ENCODE data around the gene STEAP2. TPM values are rescaled to one million over a fixed set of nuclear protein-coding genes. Genes with fewer than 3 reads are reported as not detected.

STEAP2 gene
- total RNA-seq, 2 experiments from 2014 or later = not detected

DNA sequence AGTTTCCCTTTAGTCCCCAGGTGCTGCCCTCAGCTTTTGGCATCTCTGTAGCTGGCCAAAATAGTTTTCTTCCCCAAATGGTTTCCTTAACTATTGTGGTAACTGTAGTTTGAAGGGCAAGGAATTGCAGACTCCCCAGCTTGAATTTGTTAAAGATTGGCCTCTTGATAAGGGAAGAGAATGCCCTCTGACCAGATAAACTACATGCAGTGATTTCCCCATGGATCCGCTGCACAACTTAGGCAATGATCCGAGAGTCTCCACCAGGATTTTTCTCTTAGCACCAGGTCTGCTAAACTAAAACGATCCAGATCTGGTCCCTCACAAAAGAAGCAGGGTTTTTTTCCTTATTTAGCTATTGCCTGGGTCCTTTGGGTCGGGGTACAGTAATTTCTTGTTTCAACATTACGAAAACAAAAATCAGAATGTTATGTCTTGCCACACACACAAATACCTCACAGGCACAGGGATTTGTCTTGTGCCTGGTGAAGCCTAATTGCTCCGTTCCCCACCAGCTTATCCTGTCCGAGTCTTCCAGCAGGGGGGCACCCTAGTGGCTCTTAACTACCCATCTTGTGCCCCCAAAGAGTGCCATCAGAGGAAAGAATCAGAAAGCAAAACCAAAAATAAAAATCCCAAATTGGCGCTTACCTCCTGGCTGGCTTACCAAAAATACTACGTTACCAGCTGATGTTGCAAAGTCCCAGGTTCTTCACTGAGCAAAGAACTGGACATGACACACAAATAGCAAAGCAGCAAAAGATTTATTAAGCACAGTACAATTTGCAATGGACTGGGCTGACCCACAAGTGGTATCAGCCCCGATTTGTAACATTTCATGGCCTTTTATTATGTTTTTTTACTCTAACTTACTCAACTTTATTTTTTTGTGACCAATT is 16.4 kb upstream of the STEAP2 start:
- ChIA-PET POLR2A (interaction anchor here (0.9 to 1.0 kb wide), 2 partner anchors 12 to 22 kb away, joined by 3 read pairs; no protein-coding TSS in a partner anchor), CTCF (ENCODE audit: unreplicated experiment) (no interaction called here)
- no TSS peak for BruUV-seq (replicated peaks)
- Histone ChIP-seq H3K9me2 (ENCODE audit: insufficient read depth, low read length) (no peaks in the 10 kb centered on the region), H4K20me1 (ENCODE audit: insufficient read depth, low read length) (no peaks in the 10 kb centered on the region; the same call in 1 of the 2 replicates), H3K36me3 (ENCODE audit: insufficient read depth, low read length) (no peaks in the 10 kb centered on the region), H3K4me1 (ENCODE audit: insufficient read depth, low read length, poor library complexity, severe bottlenecking) (no peaks in the 10 kb centered on the region), H3K27ac (ENCODE audit: low read depth, low read length, poor library complexity, severe bottlenecking) (no peak overlapping the region), H2AFZ (ENCODE audit: low read length) (no peak overlapping the region), H3K79me2 (ENCODE audit: insufficient read depth, low read depth, low read length) (no peaks in the 10 kb centered on the region), H3K4me2 (ENCODE audit: low read length) (no peak overlapping the region), H3K9me3 (ENCODE audit: low read length) (no peaks in the 10 kb centered on the region), H3K4me3 (ENCODE audit: low read depth, low read length, poor library complexity, severe bottlenecking) (no peak overlapping the region)
- TF ChIP-seq, protein P1, sequence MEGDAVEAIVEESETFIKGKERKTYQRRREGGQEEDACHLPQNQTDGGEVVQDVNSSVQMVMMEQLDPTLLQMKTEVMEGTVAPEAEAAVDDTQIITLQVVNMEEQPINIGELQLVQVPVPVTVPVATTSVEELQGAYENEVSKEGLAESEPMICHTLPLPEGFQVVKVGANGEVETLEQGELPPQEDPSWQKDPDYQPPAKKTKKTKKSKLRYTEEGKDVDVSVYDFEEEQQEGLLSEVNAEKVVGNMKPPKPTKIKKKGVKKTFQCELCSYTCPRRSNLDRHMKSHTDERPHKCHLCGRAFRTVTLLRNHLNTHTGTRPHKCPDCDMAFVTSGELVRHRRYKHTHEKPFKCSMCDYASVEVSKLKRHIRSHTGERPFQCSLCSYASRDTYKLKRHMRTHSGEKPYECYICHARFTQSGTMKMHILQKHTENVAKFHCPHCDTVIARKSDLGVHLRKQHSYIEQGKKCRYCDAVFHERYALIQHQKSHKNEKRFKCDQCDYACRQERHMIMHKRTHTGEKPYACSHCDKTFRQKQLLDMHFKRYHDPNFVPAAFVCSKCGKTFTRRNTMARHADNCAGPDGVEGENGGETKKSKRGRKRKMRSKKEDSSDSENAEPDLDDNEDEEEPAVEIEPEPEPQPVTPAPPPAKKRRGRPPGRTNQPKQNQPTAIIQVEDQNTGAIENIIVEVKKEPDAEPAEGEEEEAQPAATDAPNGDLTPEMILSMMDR (conservative IDR thresholded peaks at IDR 0.05; ENCODE audit: low read length) = no peak
- TF ChIP-seq EZH2phosphoT487 (IDR thresholded peaks at IDR 0.05; ENCODE audit: borderline replicate concordance, low read depth, low read length) = no peak
- DNase-seq (ENCODE audit: low spot score) = no peak
- intact Hi-C loops (cut with micrococcal nuclease; ENCODE audit: unreplicated experiment) = no loop called here

DNA sequence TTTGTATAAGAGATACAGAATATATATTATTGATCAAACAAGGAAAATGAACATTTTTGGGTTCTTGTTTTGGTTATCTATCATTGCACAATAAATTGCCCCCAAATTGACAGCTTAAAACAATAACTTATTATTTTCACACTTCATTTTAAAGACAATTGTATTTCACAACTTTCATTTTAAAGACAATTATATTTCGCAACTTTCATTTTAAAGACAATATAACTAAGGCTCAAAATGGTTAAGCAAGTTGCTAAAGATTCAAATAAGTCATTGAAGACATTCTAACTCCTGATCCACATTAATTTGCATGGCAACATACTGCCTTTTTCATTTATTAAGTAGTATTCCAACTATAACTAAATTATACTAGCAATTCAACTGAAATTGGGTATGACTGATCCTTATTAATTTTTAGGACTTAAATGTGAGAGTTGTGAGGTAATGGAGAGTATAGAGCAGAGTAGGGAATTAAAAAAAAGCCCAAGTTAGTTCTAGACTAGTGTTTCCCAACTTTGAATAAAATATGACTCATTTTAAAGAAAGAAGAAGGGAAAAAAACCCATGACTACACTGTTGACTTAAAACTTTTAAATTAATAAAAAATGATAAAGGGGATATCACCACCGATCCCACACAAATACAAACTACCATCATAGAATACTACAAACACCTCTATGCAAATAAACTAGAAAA is 9.9 kb upstream of the STEAP2 start:
- Histone ChIP-seq H3K36me3 (ENCODE audit: insufficient read depth, low read length) (no peaks in the 10 kb centered on the region), H3K4me2 (ENCODE audit: low read length) (no peak overlapping the region), H2AFZ (ENCODE audit: low read length) (no peak overlapping the region), H3K4me3 (ENCODE audit: low read depth, low read length, poor library complexity, severe bottlenecking) (no peak overlapping the region), H3K79me2 (ENCODE audit: insufficient read depth, low read depth, low read length) (no peaks in the 10 kb centered on the region), H4K20me1 (ENCODE audit: insufficient read depth, low read length) (no peaks in the 10 kb centered on the region; the same call in 1 of the 2 replicates), H3K27ac (ENCODE audit: low read depth, low read length, poor library complexity, severe bottlenecking) (no peak overlapping the region), H3K4me1 (ENCODE audit: insufficient read depth, low read length, poor library complexity, severe bottlenecking) (no peaks in the 10 kb centered on the region), H3K9me2 (ENCODE audit: insufficient read depth, low read length) (no peaks in the 10 kb centered on the region), H3K9me3 (ENCODE audit: low read length) (no peaks in the 10 kb centered on the region)
- CTCF ChIA-PET (ENCODE audit: unreplicated experiment) = no interaction called here
- TF ChIP-seq, protein P1 (conservative IDR thresholded peaks at IDR 0.05; ENCODE audit: low read length) = no peak
- TF ChIP-seq EZH2phosphoT487 (IDR thresholded peaks at IDR 0.05; ENCODE audit: borderline replicate concordance, low read depth, low read length) = no peak
- intact Hi-C loops (cut with micrococcal nuclease; ENCODE audit: unreplicated experiment) = no loop called here
- no TSS peak for BruUV-seq (replicated peaks)
- POLR2A ChIA-PET = interaction anchor here (0.7 kb wide), 1 partner anchor 1242 kb away, joined by 3 read pairs; no protein-coding TSS in a partner anchor
- DNase-seq (ENCODE audit: low spot score) = no peak
